Neuronal stem cell (in vitro differentiated cells): ENCODE data around the gene MACROD2.

Experiments used
- DNase-seq: peaks from one replicate; pipeline ENCODE4 v3.0.0-alpha.2; 2013; ENCODE audit warnings: low spot score
- H2AFZ ChIP-seq: one replicate; pipeline ENCODE4 v1.6.1; 2013; ENCODE audit warnings: mild to moderate bottlenecking, low read length, inconsistent platforms
- H2AK5ac ChIP-seq: 2 replicates; pipeline ENCODE4 v1.6.1; 2013; ENCODE audit warnings: low read depth, mild to moderate bottlenecking, inconsistent platforms, low read length, moderate library complexity, mixed read lengths
- H2BK120ac ChIP-seq: 2 replicates; pipeline ENCODE4 v1.6.1; 2013; ENCODE audit warnings: low read depth, mild to moderate bottlenecking, inconsistent platforms, low read length, moderate library complexity, mixed read lengths
- H2BK12ac ChIP-seq: one replicate; pipeline ENCODE4 v1.6.1; 2013; ENCODE audit warnings: low read length, inconsistent platforms
- H2BK15ac ChIP-seq: 2 replicates; pipeline ENCODE4 v1.6.1; 2013; ENCODE audit warnings: mild to moderate bottlenecking, low read length, inconsistent platforms, mixed read lengths
- H2BK5ac ChIP-seq: one replicate; pipeline ENCODE4 v1.6.1; 2013; ENCODE audit warnings: inconsistent platforms, mild to moderate bottlenecking, low read length, moderate library complexity
- H3K14ac ChIP-seq: one replicate; pipeline ENCODE4 v1.6.1; 2013; ENCODE audit warnings: low read length, inconsistent platforms
- H3K18ac ChIP-seq: 2 replicates; pipeline ENCODE4 v1.6.1; 2013; ENCODE audit warnings: low read length, inconsistent platforms
- H3K23ac ChIP-seq: 2 replicates; pipeline ENCODE4 v1.6.1; 2013; ENCODE audit warnings: low read depth, mild to moderate bottlenecking, mixed read lengths, low read length, inconsistent platforms; ENCODE audit not compliant: poor library complexity
- H3K27ac ChIP-seq: replicated peaks from 3 replicates; pipeline ENCODE4 v1.5.1; 2013; ENCODE audit warnings: low read length, inconsistent platforms
- H3K27me3 ChIP-seq, 3 experiments: 2 replicates each; pipeline ENCODE4 v1.6.1; 2013; ENCODE audit warnings: low read length in 3 of 3, mild to moderate bottlenecking in 2 of 3, inconsistent platforms in 1 of 3, low read depth in 1 of 3, mixed read lengths in 1 of 3, moderate library complexity in 1 of 3; ENCODE audit not compliant: control insufficient read depth in 3 of 3, insufficient read depth in 3 of 3
- H3K36me3 ChIP-seq, 2 donors: replicated peaks in 1 of 2; 2 replicates each; pipeline ENCODE4 v1.6.1; 2013; ENCODE audit warnings: low read length in 2 of 2; ENCODE audit not compliant: control insufficient read depth in 2 of 2, insufficient read depth in 2 of 2
- H3K4ac ChIP-seq: 2 replicates; pipeline ENCODE4 v1.6.1; 2013; ENCODE audit warnings: inconsistent platforms, mild to moderate bottlenecking, low read length, moderate library complexity
- H3K4me1 ChIP-seq, 2 donors: 1 replicate in 1 of 2; 2 replicates in 1 of 2; pipeline ENCODE4 v1.6.1; 2013; ENCODE audit warnings: low read length in 2 of 2, low read depth in 1 of 2; ENCODE audit not compliant: control insufficient read depth in 2 of 2, insufficient read depth in 1 of 2
- H3K4me2 ChIP-seq: one replicate; pipeline ENCODE4 v1.6.1; 2013; ENCODE audit warnings: mild to moderate bottlenecking, low read length, inconsistent platforms; ENCODE audit not compliant: insufficient read depth, poor library complexity, severe bottlenecking
- H3K4me3 ChIP-seq, 2 donors: 2 replicates each; pipeline ENCODE4 v1.5.1; 2013; ENCODE audit warnings: low read length in 2 of 2, mild to moderate bottlenecking in 2 of 2, inconsistent platforms in 1 of 2, moderate library complexity in 1 of 2
- H3K79me1 ChIP-seq: one replicate; pipeline ENCODE4 v1.6.1; 2013; ENCODE audit warnings: low read depth, mild to moderate bottlenecking, inconsistent platforms, low read length, moderate library complexity
- H3K9ac ChIP-seq: one replicate; pipeline ENCODE4 v1.6.1; 2013; ENCODE audit warnings: mild to moderate bottlenecking, low read depth, low read length, inconsistent platforms; ENCODE audit not compliant: poor library complexity
- H3K9me3 ChIP-seq, 2 donors: replicated peaks in 1 of 2; 2 replicates each; pipeline versions ENCODE3 to v1.6.1; 2013; ENCODE audit warnings: low read length in 2 of 2, mild to moderate bottlenecking in 2 of 2, inconsistent platforms in 1 of 2, low read depth in 1 of 2, mixed read lengths in 1 of 2, moderate library complexity in 1 of 2; ENCODE audit not compliant: control insufficient read depth in 2 of 2, insufficient read depth in 1 of 2
- H4K8ac ChIP-seq: one replicate; pipeline ENCODE4 v1.6.1; 2013; ENCODE audit warnings: low read depth, mild to moderate bottlenecking, inconsistent platforms, low read length, moderate library complexity
- H4K91ac ChIP-seq: one replicate; pipeline ENCODE4 v1.6.1; 2013; ENCODE audit warnings: low read length, low read depth, mild to moderate bottlenecking, inconsistent platforms; ENCODE audit not compliant: poor library complexity
- WGBS, 2 donors: extraction: QIAGEN DNeasy Blood & Tissue Kit; methylation state at CpG; one replicate each; pipeline ENCODE4 v1.1.7; 2013; ENCODE audit warnings: missing lambda C conversion rate in 2 of 2, mixed read lengths in 1 of 2; ENCODE audit not compliant: insufficient read length in 2 of 2, insufficient replicate concordance in 1 of 2; ENCODE audit errors: extremely low coverage in 2 of 2; 5-methylcytosine and 5-hydroxymethylcytosine counted together

The MACROD2 gene

DNA sequence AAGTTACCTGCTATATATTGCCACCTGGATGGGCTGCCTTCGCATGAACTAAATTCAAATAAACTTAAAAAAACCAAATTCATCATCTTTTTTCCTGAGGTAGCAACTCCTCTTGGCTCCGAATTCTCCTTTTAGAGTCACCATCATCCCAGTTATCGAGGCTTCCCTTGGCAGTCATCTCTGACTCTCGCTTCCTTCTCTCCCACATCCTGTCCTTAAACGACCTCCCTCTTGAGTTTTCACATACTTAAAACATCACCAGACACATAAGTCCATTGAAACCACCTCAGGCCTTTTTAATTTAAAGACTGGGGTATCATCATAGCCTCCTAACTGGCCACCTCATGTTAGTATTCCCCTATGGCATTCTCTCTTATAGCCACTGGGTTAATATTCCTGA, 638.2 kb downstream of the MACROD2 start:
- DNase-seq: no peak

DNA sequence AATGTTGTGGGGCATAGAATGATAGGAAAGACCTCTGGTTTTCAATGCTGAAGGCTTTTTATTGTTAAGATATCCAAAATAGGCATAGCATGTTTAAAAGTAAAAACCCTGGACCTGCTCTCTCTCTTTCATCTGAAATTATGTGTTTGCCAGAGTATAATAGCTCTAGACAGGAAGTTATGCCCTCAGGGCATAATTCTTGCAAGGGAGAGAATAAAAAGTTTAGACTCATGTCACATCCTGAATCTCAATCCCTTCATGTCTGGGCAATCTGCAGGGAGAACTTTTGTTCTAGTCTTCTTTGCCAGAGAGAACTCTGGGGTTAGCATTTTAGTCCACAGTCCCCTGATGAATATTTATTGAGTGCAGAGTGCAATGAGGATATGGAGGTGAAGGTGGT, 639.3 kb downstream of the MACROD2 start:
- H3K27ac ChIP-seq: no peak overlapping the region
- no peak overlapping the region for H3K14ac ChIP-seq
- no peak overlapping the region for H3K9ac ChIP-seq
- H3K79me1 ChIP-seq: no peaks in the 10 kb centered on the region
- no peak overlapping the region for H3K23ac ChIP-seq
- H3K18ac ChIP-seq: no peak overlapping the region
- H2BK15ac ChIP-seq: no peak overlapping the region
- no peak overlapping the region for H2BK120ac ChIP-seq
- H3K9me3 ChIP-seq: no peaks in the 10 kb centered on the region
- no peaks in the 10 kb centered on the region for H3K27me3 ChIP-seq
- H2BK12ac ChIP-seq: no peak overlapping the region
- H3K36me3 ChIP-seq: no peaks in the 10 kb centered on the region
- no peak overlapping the region for H3K4me3 ChIP-seq
- peak overlapping the region; percentile 74 for H2AFZ ChIP-seq
- H2AK5ac ChIP-seq: no peak overlapping the region
- peaks cover 1 to 9% of the 10 kb centered on the region in 2 donors for H3K4me1 ChIP-seq
- H3K4ac ChIP-seq: no peak overlapping the region
- no peak overlapping the region for H3K4me2 ChIP-seq
- no peak overlapping the region for H2BK5ac ChIP-seq
- no peak for DNase-seq
- H4K91ac ChIP-seq: no peak overlapping the region
- no peak overlapping the region for H4K8ac ChIP-seq

More for the DNA sequence above, 638.2 kb downstream of the MACROD2 start:
- WGBS, 2 donors: no CpG with 5 or more reads among the region's 5 CpGs
- Histone ChIP-seq H4K91ac (no peak overlapping the region), H2BK5ac (no peak overlapping the region), H3K27me3 (no peaks in the 10 kb centered on the region), H2AFZ (no peak overlapping the region), H3K27ac (no peak overlapping the region), H2BK12ac (no peak overlapping the region), H3K79me1 (no peaks in the 10 kb centered on the region), H3K23ac (no peak overlapping the region), H3K36me3 (no peaks in the 10 kb centered on the region), H3K9ac (no peak overlapping the region), H4K8ac (no peak overlapping the region), H3K14ac (no peak overlapping the region), H3K4me1 (peaks cover 3 to 9% of the 10 kb centered on the region in 2 donors), H3K4me2 (no peak overlapping the region), H3K4ac (no peak overlapping the region), H2BK120ac (no peak overlapping the region), H3K18ac (no peak overlapping the region), H3K9me3 (peaks cover 0 to 2% of the 10 kb centered on the region in 2 donors), H3K4me3 (no peak overlapping the region), H2AK5ac (no peak overlapping the region), H2BK15ac (no peak overlapping the region)

DNA sequence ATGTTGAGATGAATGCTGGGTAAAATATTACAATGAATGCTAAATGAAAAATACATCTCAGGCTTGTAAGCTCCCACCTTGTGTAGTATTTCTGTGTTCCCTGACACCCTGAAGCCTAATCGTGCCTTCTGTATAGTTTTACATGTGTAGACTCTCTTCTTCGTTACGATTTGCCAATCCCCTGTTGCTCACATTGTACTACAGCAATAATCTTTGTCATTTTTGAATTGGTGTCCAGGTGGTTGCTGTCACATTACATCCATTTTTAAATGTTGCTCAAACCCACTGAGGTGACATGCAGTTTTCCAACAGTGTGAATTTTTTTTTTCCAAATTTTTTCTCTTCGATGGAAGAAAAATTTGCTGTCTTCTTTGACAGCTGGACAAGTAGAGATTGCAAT, 642.1 kb downstream of the MACROD2 start:
- DNase-seq: no peak
- Histone ChIP-seq H3K14ac (no peak overlapping the region), H2AFZ (no peak overlapping the region), H3K4me2 (no peak overlapping the region), H3K9me3 (peaks cover 0 to 11% of the 10 kb centered on the region in 2 donors), H4K8ac (no peak overlapping the region), H2AK5ac (no peak overlapping the region), H3K27ac (no peak overlapping the region), H3K36me3 (no peaks in the 10 kb centered on the region), H3K18ac (no peak overlapping the region), H3K4me1 (peaks cover 0 to 9% of the 10 kb centered on the region in 2 donors), H3K9ac (no peak overlapping the region), H3K79me1 (no peaks in the 10 kb centered on the region), H3K4ac (no peak overlapping the region), H2BK12ac (no peak overlapping the region), H3K23ac (no peak overlapping the region), H2BK15ac (no peak overlapping the region), H4K91ac (no peak overlapping the region), H3K4me3 (no peak overlapping the region), H2BK120ac (no peak overlapping the region), H2BK5ac (no peak overlapping the region), H3K27me3 (no peaks in the 10 kb centered on the region)
- no CpG with 5 or more reads among the region's 4 CpGs for WGBS, 2 donors

DNA sequence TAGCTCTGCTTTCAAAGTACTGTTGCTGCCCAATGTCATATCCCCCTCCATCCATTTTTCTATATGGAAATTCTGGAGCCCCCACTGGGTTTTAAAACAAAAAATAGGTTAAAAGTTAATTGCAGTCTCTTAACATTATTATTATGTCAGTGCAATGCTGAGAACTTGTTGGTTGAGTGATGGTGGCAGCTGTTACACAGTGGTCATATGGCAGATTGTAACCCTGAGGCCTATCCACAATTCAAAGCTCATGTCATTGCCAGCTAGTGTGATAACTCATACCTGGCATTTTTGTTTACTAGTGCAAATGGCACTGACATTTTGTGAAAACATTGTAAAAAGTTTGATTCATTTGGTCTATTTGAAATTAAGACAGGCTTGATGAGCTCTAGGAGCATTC, 647.8 kb downstream of the MACROD2 start:
- Histone ChIP-seq H3K14ac (no peak overlapping the region), H3K27me3 (no peaks in the 10 kb centered on the region), H3K9me3 (peaks cover 0 to 13% of the 10 kb centered on the region in 2 donors), H2AK5ac (no peak overlapping the region), H3K4ac (no peak overlapping the region), H3K36me3 (no peaks in the 10 kb centered on the region), H3K27ac (no peak overlapping the region), H2BK120ac (no peak overlapping the region), H3K23ac (no peak overlapping the region), H3K4me2 (no peak overlapping the region), H3K79me1 (no peaks in the 10 kb centered on the region), H2BK5ac (no peak overlapping the region), H3K4me1 (no peaks in the 10 kb centered on the region), H4K91ac (no peak overlapping the region), H2BK12ac (no peak overlapping the region), H3K18ac (no peak overlapping the region), H3K4me3 (no peak overlapping the region), H3K9ac (no peak overlapping the region), H2AFZ (no peak overlapping the region), H2BK15ac (no peak overlapping the region), H4K8ac (no peak overlapping the region)
- no peak for DNase-seq
